Hindlimb muscle (tissue), 1 donor: ENCODE results near the gene PPP2R5A. TPM values are rescaled to one million over a fixed set of nuclear protein-coding genes. Genes with fewer than 3 reads are reported as not detected.

Source experiments
- polyA plus RNA-seq: library from polyadenylated mRNA; unstranded; fragments of 120-200 nt; gene quantifications from one replicate; pipeline ENCODE4 v1.2.1, GENCODE V29; 2013; ENCODE audit not compliant: insufficient read length

Gene PPP2R5A
- polyA plus RNA-seq, 1 donor = 26.6 TPM

Other genes with a start within 250 kb of the PPP2R5A start
- gene INTS7, start 249.9 kb upstream of the PPP2R5A start, polyA plus RNA-seq = 11.5 TPM
- gene DTL, start 249.7 kb upstream of the PPP2R5A start, polyA plus RNA-seq = 7.8 TPM
- gene PACC1, start 129.5 kb downstream of the PPP2R5A start, polyA plus RNA-seq = 6.5 TPM
- 67.0 TPM for gene NENF, start 147.5 kb downstream of the PPP2R5A start, polyA plus RNA-seq